GM23338 (cell line): ENCODE results near the gene LRRC4B.

Experiments
- CTCF ChIP-seq, 2 experiments: fragments of 200-600 bp in 1 of 2; sonication (generic) in 1 of 2; conservative IDR thresholded peaks; 2 replicates each; pipeline versions ENCODE4 v1.5.1 to v1.6.1; 2016 to 2017; ENCODE audit warnings: antibody characterized with exemption in 2 of 2, low read depth in 2 of 2, mild to moderate bottlenecking in 2 of 2, moderate library complexity in 1 of 2
- EZH2phosphoT487 ChIP-seq: fragments of 200-600 bp; sonication (generic); IDR thresholded peaks from one replicate; pipeline ENCODE4 v1.8.1; 2018; ENCODE audit warnings: antibody characterized with exemption; ENCODE audit not compliant: unreplicated experiment
- POLR2AphosphoS5 ChIP-seq: IDR thresholded peaks from 2 replicates; pipeline ENCODE4 v1.6.1; 2016; ENCODE audit warnings: antibody characterized with exemption, low read depth

- TF ChIP-seq CTCF (conservative IDR thresholded peaks at IDR 0.05; ENCODE audit: low read depth in 2 of 2) = no peak
- TF ChIP-seq POLR2AphosphoS5 = no peak
- no peak for TF ChIP-seq EZH2phosphoT487
Observed at GRCh38 chr19:50501186-50501567, 67.1 kb downstream of the LRRC4B start.
